WTC11 (cell line): ENCODE data around the gene RASL10A. TPM values are rescaled to one million over a fixed set of nuclear protein-coding genes. Genes with fewer than 3 reads are reported as not detected.
A peak's percentile ranks its signal among the peaks of the same experiment; 100 is the strongest.

ENCODE experiments used
- ATAC-seq: fragments of 200-7000 bp; cut with Tn5 transposase; 2 replicates; pipeline ENCODE4 v1.10.0; 2021; ENCODE audit warnings: mild to moderate bottlenecking, moderate library complexity
- CTCF ChIA-PET: fragments of 300-600 bp; sonication (Branson Sonifier 250); formaldehyde crosslinking; loops from one replicate; lab custom pipeline; 2021; ENCODE audit warnings: antibody characterized with exemption; lab: Charles Lee
- POLR2A ChIA-PET: fragments of 350-600 bp; sonication (Branson Sonifier 250); formaldehyde crosslinking; loops from one replicate; lab custom pipeline; 2021; ENCODE audit warnings: antibody characterized with exemption; lab: Charles Lee
- DNase-seq: peaks from one replicate; pipeline ENCODE4 v3.0.0; 2021; ENCODE audit warnings: low spot score
- H3K27ac Mint-ChIP-seq: 2 replicates; pipeline ENCODE4 v1.8.0; 2021; ENCODE audit warnings: mixed read lengths
- H3K27me3 Mint-ChIP-seq: 2 replicates; pipeline ENCODE4 v1.8.0; 2021; ENCODE audit warnings: low read depth, mild to moderate bottlenecking, moderate library complexity, mixed read lengths
- H3K36me3 Mint-ChIP-seq: 2 replicates; pipeline ENCODE4 v1.8.0; 2021; ENCODE audit warnings: mixed read lengths
- H3K4me1 Mint-ChIP-seq: 2 replicates; pipeline ENCODE4 v1.8.0; 2022; ENCODE audit warnings: mixed read lengths
- H3K4me3 Mint-ChIP-seq: 2 replicates; pipeline ENCODE4 v1.8.0; 2021; ENCODE audit warnings: mild to moderate bottlenecking, moderate library complexity, mixed read lengths
- H3K9me3 Mint-ChIP-seq: 2 replicates; pipeline ENCODE4 v1.8.0; 2021; ENCODE audit warnings: mixed read lengths
- ARID4B ChIP-seq: sonication (generic); formaldehyde crosslinking; IDR thresholded peaks from 2 replicates; pipeline ENCODE4 v1.8.0; 2023; ENCODE audit warnings: missing genetic modification reagents, mild to moderate bottlenecking, borderline replicate concordance
- ATF2 ChIP-seq: sonication (generic); formaldehyde crosslinking; IDR thresholded peaks from 2 replicates; pipeline ENCODE4 v1.8.1; 2022; ENCODE audit warnings: low read depth, missing genetic modification reagents, borderline replicate concordance
- ATF6 ChIP-seq: sonication (generic); formaldehyde crosslinking; IDR thresholded peaks from 2 replicates; pipeline ENCODE4 v1.8.1; 2023; ENCODE audit warnings: mild to moderate bottlenecking, missing genetic modification reagents
- CBFB ChIP-seq: sonication (generic); formaldehyde crosslinking; IDR thresholded peaks from 2 replicates; pipeline ENCODE4 v1.8.1; 2022; ENCODE audit warnings: mild to moderate bottlenecking, low read depth, missing genetic modification reagents
- CDX4 ChIP-seq: fragments of 250-450 bp; sonication (Bioruptor Pico); IDR thresholded peaks from 2 replicates; pipeline ENCODE4 v1.9.0; 2021; ENCODE audit warnings: moderate library complexity, mild to moderate bottlenecking, inconsistent platforms, borderline replicate concordance
- ERG ChIP-seq: fragments of 250-450 bp; sonication (Bioruptor Pico); IDR thresholded peaks from 2 replicates; pipeline ENCODE4 v1.8.0; 2021; ENCODE audit warnings: mild to moderate bottlenecking
- ESRRA ChIP-seq: sonication (generic); formaldehyde crosslinking; IDR thresholded peaks from 2 replicates; pipeline ENCODE4 v1.8.1; 2022; ENCODE audit warnings: mild to moderate bottlenecking, missing genetic modification reagents, borderline replicate concordance
- ETV6 ChIP-seq: sonication (generic); formaldehyde crosslinking; IDR thresholded peaks from 2 replicates; pipeline ENCODE4 v1.8.1; 2022; ENCODE audit warnings: mild to moderate bottlenecking, missing genetic modification reagents
- FOXK1 ChIP-seq: sonication (generic); formaldehyde crosslinking; IDR thresholded peaks from 2 replicates; pipeline ENCODE4 v1.8.0; 2022; ENCODE audit warnings: mild to moderate bottlenecking, moderate library complexity, missing genetic modification reagents
- GRHL2 ChIP-seq: fragments of 250-450 bp; sonication (Bioruptor Pico); IDR thresholded peaks from 2 replicates; pipeline ENCODE4 v1.8.0; 2022; ENCODE audit warnings: mild to moderate bottlenecking, moderate library complexity; ENCODE audit not compliant: insufficient replicate concordance, severe bottlenecking
- IRF2 ChIP-seq: sonication (generic); formaldehyde crosslinking; IDR thresholded peaks from 2 replicates; pipeline ENCODE4 v1.8.0; 2022; ENCODE audit warnings: low read depth, missing genetic modification reagents, borderline replicate concordance
- JUN ChIP-seq: sonication (generic); formaldehyde crosslinking; IDR thresholded peaks from 2 replicates; pipeline ENCODE4 v1.8.0; 2023; ENCODE audit warnings: mild to moderate bottlenecking, missing genetic modification reagents
- MAX ChIP-seq: sonication (generic); formaldehyde crosslinking; IDR thresholded peaks from 2 replicates; pipeline ENCODE4 v1.8.0; 2022; ENCODE audit warnings: mild to moderate bottlenecking, missing genetic modification reagents
- MXD4 ChIP-seq: fragments of 250-450 bp; sonication (Bioruptor Pico); IDR thresholded peaks from 2 replicates; pipeline ENCODE4 v1.8.0; 2021; ENCODE audit warnings: mild to moderate bottlenecking, moderate library complexity, borderline replicate concordance
- NFE2L1 ChIP-seq: sonication (generic); formaldehyde crosslinking; IDR thresholded peaks from 2 replicates; pipeline ENCODE4 v1.8.1; 2023; ENCODE audit warnings: missing genetic modification reagents
- NFYB ChIP-seq: sonication (generic); formaldehyde crosslinking; conservative IDR thresholded peaks from 2 replicates; pipeline ENCODE4 v1.8.0; 2022; ENCODE audit warnings: low read depth, missing genetic modification reagents
- SMAD3 ChIP-seq: sonication (generic); formaldehyde crosslinking; IDR thresholded peaks from 2 replicates; pipeline ENCODE4 v1.8.0; 2022; ENCODE audit warnings: missing genetic modification reagents, mild to moderate bottlenecking, borderline replicate concordance
- SMAD4 ChIP-seq: sonication (generic); formaldehyde crosslinking; IDR thresholded peaks from 2 replicates; pipeline ENCODE4 v1.8.0; 2022; ENCODE audit warnings: mild to moderate bottlenecking, missing genetic modification reagents
- SP1 ChIP-seq: sonication (generic); formaldehyde crosslinking; conservative IDR thresholded peaks from 2 replicates; pipeline ENCODE4 v1.8.1; 2022; ENCODE audit warnings: missing genetic modification reagents
- ZBTB21 ChIP-seq: sonication (generic); formaldehyde crosslinking; IDR thresholded peaks from 2 replicates; pipeline ENCODE4 v1.8.1; 2023; ENCODE audit warnings: mild to moderate bottlenecking, missing genetic modification reagents, borderline replicate concordance
- ZNF121 ChIP-seq: sonication (generic); formaldehyde crosslinking; IDR thresholded peaks from 2 replicates; pipeline ENCODE4 v1.8.0; 2023; ENCODE audit warnings: missing genetic modification reagents
- ZNF138 ChIP-seq: sonication (generic); formaldehyde crosslinking; conservative IDR thresholded peaks from 2 replicates; pipeline ENCODE4 v1.8.1; 2022; ENCODE audit warnings: mild to moderate bottlenecking, moderate library complexity, missing genetic modification reagents
- ZNF219 ChIP-seq: sonication (generic); formaldehyde crosslinking; IDR thresholded peaks from 2 replicates; pipeline ENCODE4 v1.8.0; 2023; ENCODE audit warnings: missing genetic modification reagents, mild to moderate bottlenecking, borderline replicate concordance
- ZNF317 ChIP-seq: sonication (generic); formaldehyde crosslinking; IDR thresholded peaks from 2 replicates; pipeline ENCODE4 v1.8.1; 2023; ENCODE audit warnings: low read depth, mild to moderate bottlenecking, moderate library complexity, missing genetic modification reagents, borderline replicate concordance
- total RNA-seq: library from RNA; stranded (reverse); gene quantifications from 3 replicates; pipeline ENCODE4 v1.2.3, GENCODE V29; 2021

The RASL10A gene
- total RNA-seq, 1 experiment from 2014 or later: 1.6 TPM

- TF ChIP-seq CDX4: no peak
- TF ChIP-seq JUN (CRISPR knock-in tag): no peak
- no peak for TF ChIP-seq ATF6
- TF ChIP-seq ZBTB21: no peak
- TF ChIP-seq ZNF138 (CRISPR knock-in tag): no peak
- TF ChIP-seq ZNF219 (CRISPR knock-in tag): no peak
- no peak for TF ChIP-seq ZNF121
- TF ChIP-seq ARID4B (CRISPR knock-in tag): peak; percentile 55; the same call in 1 of the 2 replicates
- TF ChIP-seq ERG: 0 out of 2 replicates have a peak, but pooled peaks have one; percentile 17
- no peak for TF ChIP-seq SMAD4 (CRISPR knock-in tag)
- TF ChIP-seq GRHL2: no peak
- TF ChIP-seq MXD4 (CRISPR knock-in tag): no peak
- TF ChIP-seq MAX (CRISPR knock-in tag): no peak
These were observed 46.8 kb downstream of the RASL10A start (continued) for GRCh38 chr22:29268511-29269229.

GRCh38 chr22:29267858-29268510 is 47.5 kb downstream of the RASL10A start, which contains the start of the genes EWSR1 and RHBDD3:
Gene EWSR1 (plus strand): TSS chr22:29268268. CDS start chr22:29268337, 69 bp downstream.
Gene RHBDD3 (minus strand): TSS chr22:29267981. CDS start chr22:29265626, 2,355 bp downstream.
- peak within 1 kb of the TSS; percentile 85 for H3K4me3 Mint-ChIP-seq
- H3K27ac Mint-ChIP-seq: peak within 1 kb of the TSS; percentile 96
- DNase-seq: peak; percentile 91
- H3K27me3 Mint-ChIP-seq: peaks cover 4% of the 10 kb centered on the region
- peaks cover 41% of the 10 kb centered on the region for H3K4me1 Mint-ChIP-seq
- no peaks in the 10 kb centered on the region for H3K9me3 Mint-ChIP-seq
- ChIA-PET POLR2A (interaction anchor here (0.8 to 1.0 kb wide), 3 partner anchors 34 to 38 kb away, joined by 3 to 6 read pairs (median 4); partner anchors contain the start of gene GAS2L1), CTCF (interaction anchor here (0.9 to 1.7 kb wide), 3 partner anchors 9 to 74 kb away, joined by 3 to 10 read pairs (median 4); no protein-coding TSS in a partner anchor)
- H3K36me3 Mint-ChIP-seq: peaks cover 44% of the 10 kb centered on the region
- ATAC-seq: peak; percentile 77
- TF ChIP-seq IRF2 (CRISPR knock-in tag) (no peak), ESRRA (CRISPR knock-in tag) (peak; percentile 55), ZNF317 (CRISPR knock-in tag) (peak; percentile 60; the same call in 1 of the 2 replicates), FOXK1 (CRISPR knock-in tag) (no peak; the same call in 1 of the 2 replicates), NFE2L1 (CRISPR knock-in tag) (peak; percentile 83; the same call in 1 of the 2 replicates), CDX4 (no peak), SMAD3 (no peak), ETV6 (CRISPR knock-in tag) (peak; percentile 36; the same call in 1 of the 2 replicates), CBFB (0 out of 2 replicates have a peak, but pooled peaks have one; percentile 87), ATF2 (CRISPR knock-in tag) (no peak), SP1 (0 out of 2 replicates have a peak, but pooled peaks have one; percentile 15), NFYB (CRISPR knock-in tag) (no peak), ZNF138 (CRISPR knock-in tag) (no peak)
